ENCODE data around the gene TAS1R2.
"Not testable (repeated sequence)": the region's sequence is repeated elsewhere in the genome, so short reads cannot be mapped to it uniquely, and the experiment has no call there.

Gene TAS1R2

GRCh38 chr1:18868354-18868753 is 8.9 kb upstream of the TAS1R2 start:
- DNase-seq = no peak

- no peak for DNase-seq
Measured at GRCh38 chr1:18866846-18867245, 7.4 kb upstream of the TAS1R2 start.

GRCh38 chr1:18866314-18866713 is 6.9 kb upstream of the TAS1R2 start:
- no peak for DNase-seq

- DNase-seq = no peak
Measured at GRCh38 chr1:18865176-18865575, 5.7 kb upstream of the TAS1R2 start.

- DNase-seq = no peak
Measured at GRCh38 chr1:18861590-18861989, 2.1 kb upstream of the TAS1R2 start.

GRCh38 chr1:18861082-18861481 is 1.6 kb upstream of the TAS1R2 start:
- DNase-seq = no peak

GRCh38 chr1:18858070-18858688 is 1.3 kb downstream of the TAS1R2 start:
- no peak for DNase-seq

GRCh38 chr1:18856435-18856834 is 3.0 kb downstream of the TAS1R2 start:
- DNase-seq = no peak

GRCh38 chr1:18855573-18855972 is 3.9 kb downstream of the TAS1R2 start:
- peak; percentile 18 for DNase-seq

GRCh38 chr1:18854331-18855025 is 5.0 kb downstream of the TAS1R2 start:
- DNase-seq = no peak

GRCh38 chr1:18852501-18852900 is 7.0 kb downstream of the TAS1R2 start:
- no peak for DNase-seq

- no peak for DNase-seq
Measured at GRCh38 chr1:18849261-18849711, 10.2 kb downstream of the TAS1R2 start.

GRCh38 chr1:18847723-18848122 is 11.7 kb downstream of the TAS1R2 start:
- not testable (repeated sequence) for DNase-seq

- no peak for DNase-seq
Measured at GRCh38 chr1:18840145-18840544, 19.3 kb downstream of the TAS1R2 start.

- DNase-seq = no peak
Measured at GRCh38 chr1:18836654-18837053, 22.8 kb downstream of the TAS1R2 start.

- DNase-seq = not testable (repeated sequence)
Measured at GRCh38 chr1:18832319-18832718, 27.1 kb downstream of the TAS1R2 start.

- DNase-seq = no peak
Measured at GRCh38 chr1:18831656-18832055, 27.8 kb downstream of the TAS1R2 start.

- no peak for DNase-seq
Measured at GRCh38 chr1:18830596-18830995, 28.9 kb downstream of the TAS1R2 start.

- DNase-seq = no peak
Measured at GRCh38 chr1:18829671-18830070, 29.8 kb downstream of the TAS1R2 start.

GRCh38 chr1:18828224-18828623 is 31.2 kb downstream of the TAS1R2 start:
- DNase-seq = no peak

GRCh38 chr1:18823438-18823837 is 36.0 kb downstream of the TAS1R2 start:
- DNase-seq = no peak

GRCh38 chr1:18820791-18821641 is 38.4 kb downstream of the TAS1R2 start:
- DNase-seq = peak; percentile 56

GRCh38 chr1:18819986-18820790 is 39.3 kb downstream of the TAS1R2 start:
- peak; percentile 6 for DNase-seq
